Right hindlimb (tissue), 1 donor: ENCODE data around the gene LEMD2.
"Not testable (repeated sequence)": the region's sequence is repeated elsewhere in the genome, so short reads cannot be mapped to it uniquely, and the experiment has no call there.

ENCODE experiments used
- DNase-seq: peaks from one replicate; pipeline ENCODE4 v3.0.0-alpha.2; 2018

LEMD2 gene

GRCh38 chr6:33788694-33789549 lies at the start of gene LEMD2:
TSS of gene LEMD2 (minus strand) at chr6:33789130. CDS start at chr6:33789116, 14 bp downstream.
- DNase-seq = peak; percentile 97

GRCh38 chr6:33837971-33838665 lies 49.2 kb upstream of the LEMD2 start:
- peak; percentile 38 for DNase-seq

- DNase-seq = no peak
Measured at GRCh38 chr6:33836806-33837469, 48.0 kb upstream of the LEMD2 start.

- DNase-seq = no peak
Measured at GRCh38 chr6:33834401-33835392, 45.8 kb upstream of the LEMD2 start.

GRCh38 chr6:33833599-33833998 lies 44.7 kb upstream of the LEMD2 start:
- no peak for DNase-seq

- not testable (repeated sequence) for DNase-seq
Measured at GRCh38 chr6:33832831-33833230, 43.9 kb upstream of the LEMD2 start.

- DNase-seq = not testable (repeated sequence)
Measured at GRCh38 chr6:33831725-33832124, 42.8 kb upstream of the LEMD2 start.

GRCh38 chr6:33830635-33831240 lies 41.8 kb upstream of the LEMD2 start:
- DNase-seq = no peak

- no peak for DNase-seq
Measured at GRCh38 chr6:33828764-33829731, 40.1 kb upstream of the LEMD2 start.

GRCh38 chr6:33828452-33828763 lies 39.5 kb upstream of the LEMD2 start:
- DNase-seq = no peak

- no peak for DNase-seq
Measured at GRCh38 chr6:33827546-33828451, 38.9 kb upstream of the LEMD2 start.

GRCh38 chr6:33826537-33826936 lies 37.6 kb upstream of the LEMD2 start:
- DNase-seq = no peak

GRCh38 chr6:33824461-33825154 lies 35.7 kb upstream of the LEMD2 start:
- DNase-seq = peak; percentile 39

GRCh38 chr6:33823806-33824205 lies 34.9 kb upstream of the LEMD2 start:
- DNase-seq = no peak

GRCh38 chr6:33822575-33823395 lies 33.9 kb upstream of the LEMD2 start:
- no peak for DNase-seq

- DNase-seq = no peak
Measured at GRCh38 chr6:33820784-33821520, 32.0 kb upstream of the LEMD2 start.

GRCh38 chr6:33820243-33820642 lies 31.3 kb upstream of the LEMD2 start:
- DNase-seq = no peak
